ENCODE results near the gene PPOX.

The PPOX gene

GRCh38 chr1:161196111-161196510, 29.9 kb downstream of the PPOX start:
- no peaks in the 10 kb centered on the region for H3K36me3 ChIP-seq (ENCODE audit: control insufficient read depth in 4 of 4, insufficient read depth in 4 of 4, low read length in 3 of 4)
- H3K4me3 ChIP-seq (ENCODE audit: control insufficient read depth in 1 of 7, extremely low read depth in 1 of 7, insufficient read depth in 4 of 7, low read depth in 2 of 7, low read length in 6 of 7): no peak overlapping the region
- H3K27ac ChIP-seq (ENCODE audit: insufficient read depth in 1 of 2, low read depth in 1 of 2, low read length in 2 of 2, poor library complexity in 1 of 2, severe bottlenecking in 2 of 2): no peak overlapping the region
- 94% methylated on average over 2 of the region's 7 CpGs for WGBS (ENCODE audit: insufficient coverage)
- H3K9me3 ChIP-seq (ENCODE audit: control extremely low read depth in 1 of 5, control insufficient read depth in 4 of 5, insufficient read depth in 2 of 5, low read depth in 1 of 5, low read length in 4 of 5): no peaks in the 10 kb centered on the region
- no peaks in the 10 kb centered on the region for H3K27me3 ChIP-seq (replicated peaks in 2 of 5; ENCODE audit: control insufficient read depth in 4 of 5, insufficient read depth in 5 of 5, low read length in 4 of 5)
- DNase-seq: no peak
- POLR2A ChIA-PET: interaction anchor here (0.6 kb wide), 1 partner anchor 176 kb away, joined by 3 read pairs; no protein-coding TSS in a partner anchor
- H3K4me1 ChIP-seq (ENCODE audit: control extremely low read depth in 1 of 4, control insufficient read depth in 4 of 4, insufficient read depth in 4 of 4, low read length in 3 of 4): peaks cover 0 to 33% (median 23%) of the 10 kb centered on the region in 4 experiments
- CTCF ChIA-PET: no interaction called here

- no peaks in the 10 kb centered on the region for H3K9me3 ChIP-seq (ENCODE audit: control extremely low read depth in 1 of 5, control insufficient read depth in 4 of 5, insufficient read depth in 2 of 5, low read depth in 1 of 5, low read length in 4 of 5)
- no peak for DNase-seq
- no peak overlapping the region for H3K4me3 ChIP-seq (ENCODE audit: control insufficient read depth in 1 of 7, extremely low read depth in 1 of 7, insufficient read depth in 4 of 7, low read depth in 2 of 7, low read length in 6 of 7)
- 95% methylated on average over 21 of the region's 27 CpGs for WGBS (ENCODE audit: insufficient coverage)
- POLR2A ChIA-PET: no interaction called here
- CTCF ChIA-PET: interaction anchor here (0.9 to 3.5 kb wide), 4 partner anchors 11 to 185 kb away, joined by 3 to 15 read pairs (median 3); partner anchors contain the start of gene TOMM40L
- H3K36me3 ChIP-seq (ENCODE audit: control insufficient read depth in 4 of 4, insufficient read depth in 4 of 4, low read length in 3 of 4): no peaks in the 10 kb centered on the region
- H3K27me3 ChIP-seq (replicated peaks in 2 of 5; ENCODE audit: control insufficient read depth in 4 of 5, insufficient read depth in 5 of 5, low read length in 4 of 5): no peaks in the 10 kb centered on the region
- H3K4me1 ChIP-seq (ENCODE audit: control extremely low read depth in 1 of 4, control insufficient read depth in 4 of 4, insufficient read depth in 4 of 4, low read length in 3 of 4): peaks cover 0 to 37% (median 28%) of the 10 kb centered on the region in 4 experiments
- H3K27ac ChIP-seq (ENCODE audit: insufficient read depth in 1 of 2, low read depth in 1 of 2, low read length in 2 of 2, poor library complexity in 1 of 2, severe bottlenecking in 2 of 2): no peak overlapping the region
Measured at GRCh38 chr1:161196521-161197451, 30.6 kb downstream of the PPOX start.

GRCh38 chr1:161197560-161198193, 31.5 kb downstream of the PPOX start:
- H3K4me1 ChIP-seq (ENCODE audit: control extremely low read depth in 1 of 4, control insufficient read depth in 4 of 4, insufficient read depth in 4 of 4, low read length in 3 of 4): peaks cover 0 to 43% (median 32%) of the 10 kb centered on the region in 4 experiments
- H3K9me3 ChIP-seq (ENCODE audit: control extremely low read depth in 1 of 5, control insufficient read depth in 4 of 5, insufficient read depth in 2 of 5, low read depth in 1 of 5, low read length in 4 of 5): no peaks in the 10 kb centered on the region
- H3K4me3 ChIP-seq (ENCODE audit: control insufficient read depth in 1 of 7, extremely low read depth in 1 of 7, insufficient read depth in 4 of 7, low read depth in 2 of 7, low read length in 6 of 7): no peak overlapping the region
- ChIA-PET CTCF (interaction anchor here (0.9 to 3.5 kb wide), 5 partner anchors 9 to 184 kb away, joined by 3 to 15 read pairs (median 3); partner anchors contain the start of gene TOMM40L), POLR2A (interaction anchor here (0.5 kb wide), 1 partner anchor 49 kb away, joined by 3 read pairs; no protein-coding TSS in a partner anchor)
- no peaks in the 10 kb centered on the region for H3K36me3 ChIP-seq (ENCODE audit: control insufficient read depth in 4 of 4, insufficient read depth in 4 of 4, low read length in 3 of 4)
- 100% methylated on average over 9 of the region's 11 CpGs for WGBS (ENCODE audit: insufficient coverage)
- no peak overlapping the region for H3K27ac ChIP-seq (ENCODE audit: insufficient read depth in 1 of 2, low read depth in 1 of 2, low read length in 2 of 2, poor library complexity in 1 of 2, severe bottlenecking in 2 of 2)
- no peaks in the 10 kb centered on the region for H3K27me3 ChIP-seq (replicated peaks in 2 of 5; ENCODE audit: control insufficient read depth in 4 of 5, insufficient read depth in 5 of 5, low read length in 4 of 5)
- DNase-seq: no peak

GRCh38 chr1:161198194-161198896, 32.1 kb downstream of the PPOX start:
- peaks cover 0 to 48% (median 37%) of the 10 kb centered on the region in 4 experiments for H3K4me1 ChIP-seq (ENCODE audit: control extremely low read depth in 1 of 4, control insufficient read depth in 4 of 4, insufficient read depth in 4 of 4, low read length in 3 of 4)
- H3K36me3 ChIP-seq (ENCODE audit: control insufficient read depth in 4 of 4, insufficient read depth in 4 of 4, low read length in 3 of 4): no peaks in the 10 kb centered on the region
- WGBS (ENCODE audit: insufficient coverage): 86% methylated on average over 20 of the region's 20 CpGs
- H3K27me3 ChIP-seq (replicated peaks in 2 of 5; ENCODE audit: control insufficient read depth in 4 of 5, insufficient read depth in 5 of 5, low read length in 4 of 5): no peaks in the 10 kb centered on the region
- ChIA-PET CTCF (interaction anchor here (0.8 to 3.5 kb wide), 7 partner anchors 9 to 184 kb away, joined by 3 to 15 read pairs (median 3); partner anchors contain the start of gene TOMM40L), POLR2A (interaction anchor here (0.6 kb wide), 1 partner anchor 126 kb away, joined by 3 read pairs; no protein-coding TSS in a partner anchor)
- DNase-seq: no peak
- H3K9me3 ChIP-seq (ENCODE audit: control extremely low read depth in 1 of 5, control insufficient read depth in 4 of 5, insufficient read depth in 2 of 5, low read depth in 1 of 5, low read length in 4 of 5): no peaks in the 10 kb centered on the region
- no peak overlapping the region for H3K27ac ChIP-seq (ENCODE audit: insufficient read depth in 1 of 2, low read depth in 1 of 2, low read length in 2 of 2, poor library complexity in 1 of 2, severe bottlenecking in 2 of 2)
- H3K4me3 ChIP-seq (ENCODE audit: control insufficient read depth in 1 of 7, extremely low read depth in 1 of 7, insufficient read depth in 4 of 7, low read depth in 2 of 7, low read length in 6 of 7): no peak overlapping the region

GRCh38 chr1:161198897-161199431, 32.7 kb downstream of the PPOX start, which contains the start of gene ADAMTS4:
Gene ADAMTS4 (minus strand): TSS chr1:161199054. CDS start chr1:161198627, 427 bp downstream.
- no peak for DNase-seq
- ChIA-PET POLR2A (interaction anchor here (0.6 kb wide), 1 partner anchor 127 kb away, joined by 3 read pairs; no protein-coding TSS in a partner anchor), CTCF (interaction anchor here (0.8 to 3.5 kb wide), 8 partner anchors 10 to 184 kb away, joined by 3 to 15 read pairs (median 3); partner anchors contain the start of gene TOMM40L)
- H3K27me3 ChIP-seq (replicated peaks in 2 of 5; ENCODE audit: control insufficient read depth in 4 of 5, insufficient read depth in 5 of 5, low read length in 4 of 5): no peaks in the 10 kb centered on the region
- H3K36me3 ChIP-seq (ENCODE audit: control insufficient read depth in 4 of 4, insufficient read depth in 4 of 4, low read length in 3 of 4): peaks cover 0 to 3% (median 1%) of the 10 kb centered on the region in 4 experiments
- H3K4me3 ChIP-seq (ENCODE audit: control insufficient read depth in 1 of 7, extremely low read depth in 1 of 7, insufficient read depth in 4 of 7, low read depth in 2 of 7, low read length in 6 of 7): no peak within 1 kb of the TSS
- H3K4me1 ChIP-seq (ENCODE audit: control extremely low read depth in 1 of 4, control insufficient read depth in 4 of 4, insufficient read depth in 4 of 4, low read length in 3 of 4): peaks cover 0 to 54% (median 39%) of the 10 kb centered on the region in 4 experiments
- no peaks in the 10 kb centered on the region for H3K9me3 ChIP-seq (ENCODE audit: control extremely low read depth in 1 of 5, control insufficient read depth in 4 of 5, insufficient read depth in 2 of 5, low read depth in 1 of 5, low read length in 4 of 5)
- WGBS (ENCODE audit: insufficient coverage): 86% methylated on average over 9 of the region's 11 CpGs
- H3K27ac ChIP-seq (ENCODE audit: insufficient read depth in 1 of 2, low read depth in 1 of 2, low read length in 2 of 2, poor library complexity in 1 of 2, severe bottlenecking in 2 of 2): no peak within 1 kb of the TSS

- Histone ChIP-seq H3K9me3 (ENCODE audit: control extremely low read depth in 1 of 5, control insufficient read depth in 4 of 5, insufficient read depth in 2 of 5, low read depth in 1 of 5, low read length in 4 of 5) (no peaks in the 10 kb centered on the region), H3K27me3 (replicated peaks in 2 of 5; ENCODE audit: control insufficient read depth in 4 of 5, insufficient read depth in 5 of 5, low read length in 4 of 5) (no peaks in the 10 kb centered on the region), H3K36me3 (ENCODE audit: control insufficient read depth in 4 of 4, insufficient read depth in 4 of 4, low read length in 3 of 4) (peaks cover 0 to 9% (median 4%) of the 10 kb centered on the region in 4 experiments), H3K27ac (ENCODE audit: insufficient read depth in 1 of 2, low read depth in 1 of 2, low read length in 2 of 2, poor library complexity in 1 of 2, severe bottlenecking in 2 of 2) (no peak overlapping the region), H3K4me1 (ENCODE audit: control extremely low read depth in 1 of 4, control insufficient read depth in 4 of 4, insufficient read depth in 4 of 4, low read length in 3 of 4) (peaks cover 0 to 54% (median 39%) of the 10 kb centered on the region in 4 experiments), H3K4me3 (ENCODE audit: control insufficient read depth in 1 of 7, extremely low read depth in 1 of 7, insufficient read depth in 4 of 7, low read depth in 2 of 7, low read length in 6 of 7) (no peak overlapping the region)
- no peak for DNase-seq
- 69% methylated on average over 3 of the region's 5 CpGs for WGBS (ENCODE audit: insufficient coverage)
- CTCF ChIA-PET: interaction anchor here (0.6 to 3.5 kb wide), 8 partner anchors 17 to 183 kb away, joined by 3 to 15 read pairs (median 4); partner anchors contain the start of gene TOMM40L
- POLR2A ChIA-PET: interaction anchor here (0.7 kb wide), 1 partner anchor 16 kb away, joined by 4 read pairs; no protein-coding TSS in a partner anchor
Measured at GRCh38 chr1:161199506-161200139, 33.4 kb downstream of the PPOX start.

Data from common myeloid progenitor, CD34-positive (primary cell).